Upper lobe of right lung (tissue), 1 donor: ENCODE data around the gene SRSF8. TPM values are rescaled to one million over a fixed set of nuclear protein-coding genes. Genes with fewer than 3 reads are reported as not detected.
A peak's percentile ranks its signal among the peaks of the same experiment; 100 is the strongest.

Experiments
- ATAC-seq: fragments of 200-7000 bp; cut with Tn5 transposase; one replicate; pipeline ENCODE4 v1.9.1; 2020; ENCODE audit warnings: mild to moderate bottlenecking, moderate library complexity
- DNase-seq: peaks from one replicate; pipeline ENCODE4 v3.0.0-alpha.2; 2020
- H3K27ac ChIP-seq: fragments of 200-600 bp; one replicate; pipeline ENCODE4 v1.8.0; 2022
- H3K27me3 ChIP-seq: fragments of 200-600 bp; one replicate; pipeline ENCODE4 v1.8.0; 2022; ENCODE audit warnings: mild to moderate bottlenecking
- H3K36me3 ChIP-seq: fragments of 200-600 bp; one replicate; pipeline ENCODE4 v1.8.0; 2022
- H3K4me1 ChIP-seq: fragments of 200-600 bp; one replicate; pipeline ENCODE4 v1.8.0; 2022
- H3K4me3 ChIP-seq: fragments of 200-600 bp; one replicate; pipeline ENCODE4 v1.8.0; 2022; ENCODE audit warnings: mild to moderate bottlenecking
- H3K9me3 ChIP-seq: fragments of 200-600 bp; one replicate; pipeline ENCODE4 v1.8.0; 2022
- intact Hi-C: fragments of 100-400 bp; cut with DNase I; formaldehyde crosslinking; loops from one replicate; pipeline ENCODE4 v1.11.0; 2022
- total RNA-seq: library from RNA; stranded (reverse); fragmentation: NEBNext Ultra II Directional; extraction: Animal tissue kit (Norgen Biotek cat#: 25700); gene quantifications from one replicate; pipeline ENCODE4 v1.2.1, GENCODE V29; 2021
- TF ChIP-seq, protein P1 (sequence below): fragments of 200-600 bp; IDR thresholded peaks from one replicate; pipeline ENCODE4 v1.8.0; 2022; ENCODE audit warnings: antibody characterized with exemption
- donor health status: DM: no; HTN: yes; CAD: no; lungs with severe emphysema.

Gene SRSF8
- total RNA-seq, 1 donor from 2014 or later = 42.2 TPM

DNA sequence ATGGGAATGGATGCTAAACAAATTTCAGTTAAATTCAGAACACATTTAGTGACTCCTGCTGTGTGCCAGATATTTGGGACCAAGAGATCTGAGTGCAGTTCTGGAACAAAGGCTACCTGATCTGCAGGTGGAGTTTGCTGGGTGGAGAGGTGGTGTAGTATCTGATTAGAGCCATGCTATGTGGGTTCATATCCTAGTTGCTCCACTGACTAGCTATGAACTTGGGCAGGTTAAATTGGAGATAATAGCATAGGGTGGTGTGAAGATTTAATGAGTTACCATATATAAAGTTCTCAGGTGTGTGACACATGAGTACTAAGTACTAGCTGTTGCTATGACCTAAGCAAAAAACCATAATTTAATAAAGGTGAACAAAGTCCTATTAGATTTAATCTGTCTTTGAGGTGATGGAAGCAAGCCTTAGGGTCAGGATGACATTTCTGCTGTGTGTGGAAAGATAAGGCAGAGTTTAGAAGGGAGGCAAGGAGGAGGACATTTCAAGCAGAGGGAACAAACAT lies 25.0 kb downstream of the SRSF8 start:
- DNase-seq = no peak
- TF ChIP-seq, protein P1, sequence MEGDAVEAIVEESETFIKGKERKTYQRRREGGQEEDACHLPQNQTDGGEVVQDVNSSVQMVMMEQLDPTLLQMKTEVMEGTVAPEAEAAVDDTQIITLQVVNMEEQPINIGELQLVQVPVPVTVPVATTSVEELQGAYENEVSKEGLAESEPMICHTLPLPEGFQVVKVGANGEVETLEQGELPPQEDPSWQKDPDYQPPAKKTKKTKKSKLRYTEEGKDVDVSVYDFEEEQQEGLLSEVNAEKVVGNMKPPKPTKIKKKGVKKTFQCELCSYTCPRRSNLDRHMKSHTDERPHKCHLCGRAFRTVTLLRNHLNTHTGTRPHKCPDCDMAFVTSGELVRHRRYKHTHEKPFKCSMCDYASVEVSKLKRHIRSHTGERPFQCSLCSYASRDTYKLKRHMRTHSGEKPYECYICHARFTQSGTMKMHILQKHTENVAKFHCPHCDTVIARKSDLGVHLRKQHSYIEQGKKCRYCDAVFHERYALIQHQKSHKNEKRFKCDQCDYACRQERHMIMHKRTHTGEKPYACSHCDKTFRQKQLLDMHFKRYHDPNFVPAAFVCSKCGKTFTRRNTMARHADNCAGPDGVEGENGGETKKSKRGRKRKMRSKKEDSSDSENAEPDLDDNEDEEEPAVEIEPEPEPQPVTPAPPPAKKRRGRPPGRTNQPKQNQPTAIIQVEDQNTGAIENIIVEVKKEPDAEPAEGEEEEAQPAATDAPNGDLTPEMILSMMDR = no peak
- no peaks in the 10 kb centered on the region for H3K9me3 ChIP-seq
- no peak overlapping the region for H3K4me3 ChIP-seq
- intact Hi-C loops = no loop called here
- no peak overlapping the region for H3K27ac ChIP-seq
- no peak for ATAC-seq
- H3K4me1 ChIP-seq = peaks cover 15% of the 10 kb centered on the region
- no peaks in the 10 kb centered on the region for H3K36me3 ChIP-seq
- H3K27me3 ChIP-seq = no peaks in the 10 kb centered on the region

DNA sequence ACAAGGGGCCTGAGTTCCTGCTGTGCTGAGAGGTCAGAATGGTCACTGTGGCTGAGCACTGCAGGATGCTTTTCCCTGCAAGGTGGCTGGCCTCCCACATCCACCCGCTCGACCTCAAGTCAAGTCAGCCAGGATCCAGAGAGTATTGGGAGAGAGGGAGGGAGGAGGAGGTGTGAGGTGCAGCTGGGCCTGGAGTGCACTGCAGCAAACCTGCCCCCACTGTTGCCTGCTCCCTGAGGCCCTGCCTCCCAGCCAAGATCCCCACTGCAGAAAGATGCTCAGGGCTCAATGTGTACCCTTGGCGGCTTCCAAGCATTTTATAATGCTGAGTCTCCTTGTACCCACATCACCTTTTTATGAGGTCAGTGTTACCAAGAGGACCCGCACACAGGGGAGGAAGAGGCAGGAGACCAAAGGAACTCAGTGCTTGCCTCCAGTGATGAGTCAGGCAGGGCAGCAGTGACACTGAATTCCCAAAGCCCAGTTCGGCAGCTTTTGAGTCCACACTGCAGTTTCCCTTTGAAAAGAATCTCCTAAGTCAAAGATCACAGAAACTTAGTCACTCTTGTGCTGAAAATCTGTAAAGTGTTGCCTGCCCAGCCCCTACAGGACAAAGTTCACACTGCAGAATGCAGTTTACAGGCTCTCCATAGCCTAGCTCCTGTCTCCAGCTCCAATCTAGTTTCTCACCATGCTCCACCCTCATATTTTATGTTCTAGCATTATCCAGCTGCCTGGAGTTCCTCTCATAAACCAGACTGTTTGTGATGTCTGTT lies 26.0 kb downstream of the SRSF8 start:
- TF ChIP-seq, protein P1 = peak; percentile 50
- Histone ChIP-seq H3K27me3 (no peaks in the 10 kb centered on the region), H3K27ac (no peak overlapping the region), H3K36me3 (no peaks in the 10 kb centered on the region), H3K4me3 (no peak overlapping the region), H3K4me1 (peaks cover 15% of the 10 kb centered on the region), H3K9me3 (no peaks in the 10 kb centered on the region)
- DNase-seq = no peak
- ATAC-seq = no peak
- intact Hi-C loops = no loop called here

DNA sequence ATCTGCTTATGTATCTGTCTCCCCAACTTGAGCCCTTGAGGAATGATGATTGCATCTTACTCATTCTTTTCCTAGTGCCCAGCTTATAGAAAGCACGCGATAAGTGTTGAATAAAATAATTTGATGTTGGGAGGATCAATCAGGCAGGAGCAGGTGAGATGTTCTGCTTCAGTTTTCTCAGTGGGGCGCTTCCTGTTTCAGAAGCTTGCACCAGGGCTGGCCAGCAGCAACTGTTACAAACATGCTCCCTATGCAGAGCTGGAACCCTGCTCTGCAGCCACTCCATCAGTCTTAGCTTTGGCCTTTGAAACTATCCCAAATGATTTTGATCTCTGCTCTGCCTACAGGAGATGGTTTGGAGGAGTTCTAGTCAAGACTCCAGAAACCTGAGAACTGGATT lies 26.8 kb downstream of the SRSF8 start:
- ATAC-seq = no peak
- Histone ChIP-seq H3K27me3 (no peaks in the 10 kb centered on the region), H3K4me1 (peaks cover 14% of the 10 kb centered on the region), H3K36me3 (no peaks in the 10 kb centered on the region), H3K4me3 (no peak overlapping the region), H3K27ac (no peak overlapping the region), H3K9me3 (no peaks in the 10 kb centered on the region)
- TF ChIP-seq, protein P1 = no peak
- no peak for DNase-seq
- intact Hi-C loops = no loop called here

DNA sequence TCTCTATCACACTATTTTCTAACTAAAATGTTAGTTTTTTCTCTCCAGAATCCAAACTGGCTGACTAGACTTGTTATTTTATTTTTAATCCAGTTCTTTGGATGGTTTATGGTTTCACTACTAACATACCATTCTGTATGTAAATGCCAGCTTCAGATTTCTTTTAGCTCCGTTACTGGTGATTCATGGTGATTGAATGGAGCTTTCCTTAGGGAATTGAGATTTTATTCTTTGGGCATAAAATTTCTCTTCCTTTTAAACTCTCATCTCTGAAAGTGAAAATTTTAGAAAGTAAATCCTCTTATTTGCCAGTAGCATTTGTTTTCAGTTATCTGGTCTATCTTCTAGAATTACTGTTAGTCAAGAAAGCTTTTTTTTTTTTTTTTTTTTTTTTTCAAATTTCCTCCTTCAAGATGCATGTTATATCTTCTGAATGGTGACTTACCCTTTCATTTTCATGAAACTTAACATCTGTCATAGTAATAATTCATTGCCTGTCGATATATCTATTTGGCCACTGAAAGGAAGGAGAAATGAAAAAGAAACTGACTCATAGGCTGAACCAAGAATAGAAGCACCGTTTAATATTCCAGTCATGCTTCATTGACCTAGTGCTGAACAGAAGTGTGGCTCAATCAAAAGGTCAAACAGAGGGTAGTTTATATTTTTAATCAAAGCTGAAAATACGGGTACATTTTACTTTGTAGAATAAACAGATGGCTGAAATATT lies 29.3 kb downstream of the SRSF8 start:
- intact Hi-C loops = no loop called here
- DNase-seq = no peak
- Histone ChIP-seq H3K27me3 (no peaks in the 10 kb centered on the region), H3K4me1 (peaks cover 3% of the 10 kb centered on the region), H3K4me3 (no peak overlapping the region), H3K27ac (no peak overlapping the region), H3K36me3 (no peaks in the 10 kb centered on the region), H3K9me3 (no peaks in the 10 kb centered on the region)
- ATAC-seq = no peak
- TF ChIP-seq, protein P1 = no peak

DNA sequence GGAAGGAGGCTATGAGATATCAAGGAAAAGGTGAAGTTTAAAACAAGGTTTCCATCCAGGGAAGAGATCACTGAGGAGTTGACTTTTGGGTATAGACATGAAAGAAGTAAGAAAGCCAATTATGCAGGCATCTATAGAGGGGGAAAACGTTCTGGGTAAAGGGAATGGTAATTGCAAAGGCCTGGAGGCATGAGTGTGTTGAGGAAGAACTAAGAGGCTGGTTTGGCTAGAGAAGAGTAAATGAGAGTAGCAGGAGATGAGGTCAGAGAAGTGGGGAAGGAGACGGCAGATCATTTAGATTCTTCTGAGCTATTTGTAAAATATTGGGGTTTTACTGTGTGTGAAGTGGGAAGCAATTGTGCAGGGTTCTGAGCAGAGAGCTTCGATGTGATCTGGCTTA lies 30.5 kb downstream of the SRSF8 start:
- no peak overlapping the region for H3K4me3 ChIP-seq
- no peaks in the 10 kb centered on the region for H3K9me3 ChIP-seq
- H3K4me1 ChIP-seq = no peaks in the 10 kb centered on the region
- no peak for DNase-seq
- TF ChIP-seq, protein P1 = no peak
- H3K27ac ChIP-seq = no peak overlapping the region
- H3K27me3 ChIP-seq = no peaks in the 10 kb centered on the region
- intact Hi-C loops = no loop called here
- ATAC-seq = no peak
- H3K36me3 ChIP-seq = no peaks in the 10 kb centered on the region
